Body of pancreas (tissue), 4 donors: Measurements from ENCODE around the gene CHST5. TPM values are rescaled to one million over a fixed set of nuclear protein-coding genes. Genes with fewer than 3 reads are reported as not detected.
"Not testable (repeated sequence)": the region's sequence is repeated elsewhere in the genome, so short reads cannot be mapped to it uniquely, and the experiment has no call there.

ENCODE experiments used
- ATAC-seq: fragments of 150-250 bp; one replicate; pipeline ENCODE4 v1.9.1; 2016
- DNase-seq, 4 donors: peaks; one replicate each; pipeline ENCODE4 v3.0.0-alpha.2; 2019
- H3K27ac ChIP-seq, 4 donors: fragments of 200-600 bp; sonication (generic); 1 replicate in 3 of 4; 2 replicates in 1 of 4; pipeline versions ENCODE4 v1.5.1 to v1.6.1; 2016 to 2019; ENCODE audit warnings: mild to moderate bottlenecking in 1 of 4, mixed read lengths in 1 of 4, moderate library complexity in 1 of 4
- H3K27me3 ChIP-seq, 2 donors: fragments of 200-600 bp; sonication (generic); one replicate each; pipeline ENCODE4 v1.6.0; 2016; ENCODE audit warnings: mild to moderate bottlenecking in 1 of 2
- H3K36me3 ChIP-seq, 2 donors: fragments of 200-600 bp; sonication (generic); replicated peaks in 1 of 2; 2 replicates each; pipeline ENCODE4 v1.5.1; 2016; ENCODE audit warnings: low read depth in 2 of 2; ENCODE audit not compliant: insufficient read depth in 1 of 2
- H3K4me1 ChIP-seq: fragments of 200-600 bp; sonication (generic); one replicate; pipeline ENCODE4 v1.6.0; 2016
- H3K4me3 ChIP-seq, 2 donors: fragments of 200-600 bp; sonication (generic); 1 replicate in 1 of 2; 2 replicates in 1 of 2; pipeline ENCODE4 v1.5.1; 2016 to 2019
- H3K9me3 ChIP-seq, 3 donors: fragments of 200-600 bp; sonication (generic); 1 replicate in 2 of 3; 2 replicates in 1 of 3; pipeline ENCODE4 v1.5.1; 2016
- CTCF ChIP-seq, 7 experiments: fragments of 450-650 bp in 4 of 7; fragments of 200-600 bp in 3 of 7; sonication (generic) in 3 of 7; IDR thresholded peaks; one replicate each; pipeline ENCODE4 v1.5.1; 2016 to 2019; ENCODE audit warnings: antibody characterized with exemption in 7 of 7
- POLR2A ChIP-seq, 3 donors: fragments of 450-650 bp; IDR thresholded peaks; one replicate each; pipeline ENCODE4 v1.6.1; 2016; ENCODE audit warnings: antibody characterized with exemption in 3 of 3, mild to moderate bottlenecking in 2 of 3
- WGBS, 2 donors: methylation state at CpG; one replicate each; pipeline ENCODE4 v1.1.5; 2017; 5-methylcytosine and 5-hydroxymethylcytosine counted together
- intact Hi-C: fragments of 100-400 bp; cut with DNase I; formaldehyde crosslinking; loops from one replicate; pipeline ENCODE4 v1.15.1; 2023
- total RNA-seq, 2 donors: library from RNA; depleted of rRNA; stranded (reverse); fragments of >200 nt; gene quantifications; one replicate each; pipeline ENCODE4 v1.1.0, GENCODE V29; 2016

Gene CHST5
- total RNA-seq, 2 donors from 2014 or later = not detected

- DNase-seq (peak in 1 of 4 donors; percentile 45), ATAC-seq (peak; percentile 52)
- H3K27ac ChIP-seq = no peak overlapping the region
Observed at GRCh38 chr16:75506574-75506973, 29.3 kb downstream of the CHST5 start.

GRCh38 chr16:75506107-75506506 is 29.8 kb downstream of the CHST5 start:
- Histone ChIP-seq H3K4me1 (no peaks in the 10 kb centered on the region), H3K4me3 (no peak overlapping the region), H3K9me3 (no peaks in the 10 kb centered on the region), H3K27me3 (no peaks in the 10 kb centered on the region), H3K36me3 (no peaks in the 10 kb centered on the region), H3K27ac (no peak overlapping the region)
- 80 to 82% methylated on average over 3 of the region's 3 CpGs for WGBS, 2 donors
- ATAC-seq = no peak
- TF ChIP-seq POLR2A (IDR thresholded peaks at IDR 0.05) (no peak), CTCF (IDR thresholded peaks at IDR 0.05) (no peak)
- intact Hi-C loops = no loop called here
- no peak for DNase-seq

More at GRCh38 chr16:75506574-75506973, 29.3 kb downstream of the CHST5 start:
- no peaks in the 10 kb centered on the region for H3K27me3 ChIP-seq
- H3K36me3 ChIP-seq = no peaks in the 10 kb centered on the region
- no peak for TF ChIP-seq CTCF (IDR thresholded peaks at IDR 0.05)
- TF ChIP-seq POLR2A (IDR thresholded peaks at IDR 0.05) = no peak
- no peak overlapping the region for H3K4me3 ChIP-seq
- H3K4me1 ChIP-seq = no peaks in the 10 kb centered on the region
- WGBS, 2 donors = 49 to 57% methylated on average over 7 of the region's 7 CpGs
- H3K9me3 ChIP-seq = no peaks in the 10 kb centered on the region
- intact Hi-C loops = no loop called here

GRCh38 chr16:75503801-75504200 is 32.1 kb downstream of the CHST5 start:
- TF ChIP-seq CTCF (IDR thresholded peaks at IDR 0.05) = no peak
- TF ChIP-seq POLR2A (IDR thresholded peaks at IDR 0.05) = no peak
- Histone ChIP-seq H3K36me3 (no peaks in the 10 kb centered on the region), H3K27me3 (no peaks in the 10 kb centered on the region), H3K4me1 (peaks cover 3% of the 10 kb centered on the region), H3K9me3 (no peaks in the 10 kb centered on the region), H3K4me3 (no peak overlapping the region), H3K27ac (no peak overlapping the region)
- no peak for DNase-seq
- intact Hi-C loops = no loop called here
- no peak for ATAC-seq
- 69 to 91% methylated on average over 1 of the region's 1 CpG for WGBS, 2 donors

- Histone ChIP-seq H3K27ac (no peak overlapping the region), H3K4me3 (no peak overlapping the region), H3K27me3 (no peaks in the 10 kb centered on the region), H3K9me3 (no peaks in the 10 kb centered on the region), H3K4me1 (peaks cover 10% of the 10 kb centered on the region), H3K36me3 (no peaks in the 10 kb centered on the region)
- ATAC-seq (no peak), DNase-seq (no peak)
- TF ChIP-seq CTCF (IDR thresholded peaks at IDR 0.05) = no peak
- no peak for TF ChIP-seq POLR2A (IDR thresholded peaks at IDR 0.05)
- intact Hi-C loops = no loop called here
- 85 to 89% methylated on average over 4 of the region's 4 CpGs for WGBS, 2 donors
Observed at GRCh38 chr16:75502916-75503605, 32.8 kb downstream of the CHST5 start.

GRCh38 chr16:75501820-75502219 is 34.1 kb downstream of the CHST5 start:
- 54 to 57% methylated on average over 6 of the region's 6 CpGs for WGBS, 2 donors
- DNase-seq, ATAC-seq, H3K27me3 ChIP-seq, H3K4me3 ChIP-seq, intact Hi-C loops, H3K9me3 ChIP-seq, H3K27ac ChIP-seq, H3K36me3 ChIP-seq: not testable (repeated sequence)
- H3K4me1 ChIP-seq = peaks cover 18% of the 10 kb centered on the region
